ENCODE measurements around the gene PHF2. TPM values are rescaled to one million over a fixed set of nuclear protein-coding genes. Genes with fewer than 3 reads are reported as not detected.

The PHF2 gene
- total RNA-seq, 1 experiment from 2014 or later = 12.9 TPM

DNA sequence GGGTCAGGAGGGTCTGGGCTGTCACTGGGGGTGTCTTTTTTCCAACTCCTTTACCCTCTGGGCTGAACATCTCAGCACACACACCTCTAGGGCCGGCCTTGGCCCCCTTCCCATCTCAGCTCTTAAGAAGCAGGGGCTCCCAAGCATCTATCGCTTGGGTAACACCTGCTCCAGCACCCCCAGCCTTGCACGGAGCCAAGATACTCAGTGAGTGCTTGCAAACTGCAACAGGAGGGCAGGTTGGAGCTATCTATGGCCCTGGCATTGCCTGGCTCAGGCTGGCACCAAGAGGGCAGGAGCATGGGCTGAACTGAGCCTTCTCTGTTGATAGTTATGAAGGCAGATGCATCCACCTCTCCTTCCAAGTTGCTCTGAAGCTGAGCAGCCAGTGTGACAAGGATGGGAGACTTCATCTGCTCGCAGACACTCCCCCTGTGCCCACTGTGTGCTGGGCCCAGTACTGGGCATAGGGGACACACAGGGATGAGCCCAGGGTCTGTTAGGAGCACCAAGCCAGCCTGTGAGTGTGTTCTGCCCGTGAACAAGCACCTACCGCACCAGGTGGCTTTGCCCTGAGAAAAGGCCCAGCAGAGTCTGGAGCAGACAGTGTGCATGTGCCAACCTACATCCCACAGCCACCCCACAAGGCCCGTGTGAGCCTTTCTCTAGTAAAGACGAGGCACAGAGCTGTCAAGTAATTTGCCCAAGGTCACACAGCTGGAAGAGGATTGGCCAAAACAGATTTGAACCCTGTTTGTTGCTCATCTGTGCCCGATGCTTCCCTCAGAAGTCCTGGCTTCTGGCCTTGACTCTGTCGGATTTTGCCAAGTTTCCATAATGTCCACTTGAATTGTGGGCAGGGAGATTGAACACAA lies 58.2 kb downstream of the PHF2 start:
- no peak for DNase-seq (ENCODE audit: low read depth, low spot score)
- in situ Hi-C loops (cut with HindIII; ENCODE audit: low pct_unique_long_range_greater_than_20kb, low sequenced_read_pairs) = no loop called here

DNA sequence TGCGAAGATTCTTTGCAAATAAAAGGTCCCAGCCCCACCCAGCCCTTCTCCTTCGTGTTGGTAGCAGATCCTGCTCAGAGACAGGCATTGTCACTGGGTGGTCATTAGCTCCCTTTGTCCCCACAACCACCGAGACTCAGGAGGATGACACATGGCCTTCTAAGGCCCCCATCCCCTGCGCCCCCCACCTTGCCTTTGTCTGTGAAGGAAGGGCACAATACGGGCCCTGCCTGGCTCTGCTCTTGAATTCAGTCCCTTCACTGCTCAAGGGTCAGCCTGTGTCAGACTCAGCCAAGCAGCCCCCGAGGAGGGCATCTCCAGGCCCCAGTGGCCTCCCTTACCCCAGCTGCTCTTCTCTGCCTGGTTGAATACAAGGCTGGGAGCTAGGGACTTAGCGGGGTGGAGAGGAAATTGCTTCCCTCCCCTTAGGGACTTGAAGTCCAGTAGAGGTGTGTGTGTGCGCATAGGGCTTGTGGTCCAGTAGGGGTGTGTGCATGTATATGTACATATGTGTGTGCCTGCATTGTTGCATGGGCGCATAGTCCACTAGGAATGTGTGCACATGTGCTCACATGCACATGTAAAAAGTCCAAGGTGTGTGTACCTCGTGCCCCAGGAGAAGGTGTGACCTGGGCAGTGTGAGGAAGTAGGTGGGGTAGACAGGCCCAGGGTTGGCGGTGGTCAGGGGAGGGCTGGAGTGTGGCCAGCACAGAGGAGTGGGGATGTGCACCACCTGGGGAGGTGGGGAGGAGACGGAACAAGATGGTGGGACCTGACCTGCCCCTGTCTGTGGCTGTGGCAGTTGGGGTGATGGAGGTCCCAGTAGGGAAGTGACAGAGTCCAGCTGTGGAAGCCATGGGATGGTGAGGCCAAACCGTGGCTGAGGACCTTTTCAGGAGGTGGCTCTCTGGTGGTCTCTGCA lies 59.1 kb downstream of the PHF2 start:
- no peak for DNase-seq (ENCODE audit: low read depth, low spot score)
- in situ Hi-C loops (cut with HindIII; ENCODE audit: low pct_unique_long_range_greater_than_20kb, low sequenced_read_pairs) = no loop called here

DNA sequence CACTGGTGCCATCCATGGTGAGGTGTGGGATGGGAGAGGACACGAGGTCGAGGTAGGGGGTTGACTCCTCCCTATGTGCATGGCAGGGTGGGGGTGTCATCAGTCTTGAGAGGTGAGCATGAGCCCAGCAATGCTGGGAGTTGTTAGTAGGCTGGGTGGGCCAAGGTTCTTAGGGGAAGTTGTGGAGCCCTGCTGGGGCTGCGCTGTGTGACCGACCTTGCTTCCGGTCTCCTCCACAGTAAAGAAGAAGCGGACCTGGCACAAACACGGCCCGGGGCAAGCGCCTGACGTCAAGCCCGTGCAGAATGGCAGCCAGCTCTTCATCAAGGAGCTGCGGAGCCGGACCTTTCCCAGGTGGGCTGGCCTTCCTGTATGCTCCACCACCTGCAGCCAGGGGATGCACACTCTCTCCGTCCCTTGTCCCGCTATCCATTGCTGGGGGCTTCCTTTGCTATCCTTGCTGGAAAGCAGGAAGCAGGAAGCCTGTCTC lies 59.8 kb downstream of the PHF2 start:
- in situ Hi-C loops (cut with HindIII; ENCODE audit: low pct_unique_long_range_greater_than_20kb, low sequenced_read_pairs) = no loop called here
- no peak for DNase-seq (ENCODE audit: low read depth, low spot score)

DNA sequence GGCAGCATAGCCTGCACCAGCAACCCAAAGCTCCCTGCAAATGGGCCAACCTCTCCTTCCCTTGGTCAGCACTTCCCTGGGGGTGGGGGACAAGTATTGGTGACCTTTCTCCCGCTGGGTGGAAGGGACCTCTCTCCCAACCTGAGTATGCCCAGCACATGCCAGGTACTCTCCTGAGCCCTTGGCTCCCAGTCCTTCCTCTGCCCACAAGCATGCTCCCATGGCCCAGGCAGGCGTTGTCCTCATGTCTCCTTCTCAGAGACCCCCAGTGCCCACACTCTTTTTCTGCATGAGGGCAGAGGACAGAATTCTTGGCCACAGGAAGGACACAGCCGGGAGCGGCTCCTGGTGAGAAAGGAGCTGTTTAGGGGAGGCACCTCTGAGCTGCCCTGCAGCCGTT lies 60.3 kb downstream of the PHF2 start:
- in situ Hi-C loops (cut with HindIII; ENCODE audit: low pct_unique_long_range_greater_than_20kb, low sequenced_read_pairs) = no loop called here
- no peak for DNase-seq (ENCODE audit: low read depth, low spot score)

DNA sequence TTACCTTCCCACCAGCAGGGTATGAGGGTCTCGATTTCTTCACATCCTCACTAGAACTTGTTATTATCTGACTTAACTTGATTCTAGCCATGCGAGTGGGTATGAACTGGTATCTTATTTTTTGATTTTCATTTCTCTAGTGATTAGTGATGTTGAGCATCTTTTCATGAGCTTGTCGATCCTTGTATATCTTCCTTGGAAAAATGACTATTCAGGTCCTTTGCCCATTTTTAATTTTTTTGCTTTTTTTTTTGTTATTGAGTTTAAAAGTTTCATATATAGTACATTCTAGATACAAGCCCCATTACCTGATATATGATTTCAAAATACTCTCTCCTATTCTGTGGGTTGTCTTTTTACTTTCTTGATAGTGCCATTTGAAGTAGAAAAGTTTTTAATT lies 61.5 kb downstream of the PHF2 start:
- in situ Hi-C loops (cut with HindIII; ENCODE audit: low pct_unique_long_range_greater_than_20kb, low sequenced_read_pairs) = no loop called here
- DNase-seq (ENCODE audit: low read depth, low spot score) = no peak

DNA sequence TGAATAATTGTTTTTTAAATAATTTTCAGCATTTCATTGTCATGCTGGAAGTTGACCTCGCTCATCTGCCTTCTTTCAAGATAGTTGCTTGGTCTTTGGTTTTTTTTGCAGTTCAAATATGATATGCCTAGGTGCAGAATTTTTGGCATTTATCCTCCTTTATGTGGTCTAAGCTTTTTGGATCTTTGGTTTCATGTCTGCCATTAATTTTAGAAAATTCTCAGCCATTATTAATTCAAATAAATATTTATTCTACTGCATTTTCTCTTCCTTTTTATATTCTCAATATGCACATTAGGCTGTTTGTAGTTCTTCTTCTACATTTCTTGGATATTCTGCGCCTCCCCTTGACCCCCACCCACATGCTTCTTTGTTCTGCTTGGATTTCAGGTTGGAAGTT lies 63.6 kb downstream of the PHF2 start:
- DNase-seq (ENCODE audit: low read depth, low spot score) = no peak
- in situ Hi-C loops (cut with HindIII; ENCODE audit: low pct_unique_long_range_greater_than_20kb, low sequenced_read_pairs) = no loop called here

DNA sequence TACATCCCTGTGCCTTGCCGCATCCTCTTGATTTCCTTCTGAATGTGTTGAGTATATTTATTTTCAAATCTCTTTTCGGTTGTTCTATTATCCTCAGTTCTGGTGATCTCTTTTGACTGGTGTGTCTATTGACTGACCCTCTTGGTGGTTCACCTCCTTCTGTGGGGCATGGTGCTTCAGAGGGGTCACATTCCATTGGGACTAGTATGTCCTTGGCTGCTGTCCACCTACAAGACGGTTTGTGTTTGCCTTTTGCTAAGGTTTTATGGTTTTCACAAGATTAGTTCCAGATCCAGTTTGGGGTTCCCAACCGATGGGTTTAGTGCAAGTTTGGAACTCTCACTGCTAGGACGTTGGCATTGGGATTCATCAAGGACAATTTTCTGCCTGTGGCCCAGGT lies 66.6 kb downstream of the PHF2 start:
- in situ Hi-C loops (cut with HindIII; ENCODE audit: low pct_unique_long_range_greater_than_20kb, low sequenced_read_pairs) = no loop called here
- DNase-seq (ENCODE audit: low read depth, low spot score) = no peak

DNA sequence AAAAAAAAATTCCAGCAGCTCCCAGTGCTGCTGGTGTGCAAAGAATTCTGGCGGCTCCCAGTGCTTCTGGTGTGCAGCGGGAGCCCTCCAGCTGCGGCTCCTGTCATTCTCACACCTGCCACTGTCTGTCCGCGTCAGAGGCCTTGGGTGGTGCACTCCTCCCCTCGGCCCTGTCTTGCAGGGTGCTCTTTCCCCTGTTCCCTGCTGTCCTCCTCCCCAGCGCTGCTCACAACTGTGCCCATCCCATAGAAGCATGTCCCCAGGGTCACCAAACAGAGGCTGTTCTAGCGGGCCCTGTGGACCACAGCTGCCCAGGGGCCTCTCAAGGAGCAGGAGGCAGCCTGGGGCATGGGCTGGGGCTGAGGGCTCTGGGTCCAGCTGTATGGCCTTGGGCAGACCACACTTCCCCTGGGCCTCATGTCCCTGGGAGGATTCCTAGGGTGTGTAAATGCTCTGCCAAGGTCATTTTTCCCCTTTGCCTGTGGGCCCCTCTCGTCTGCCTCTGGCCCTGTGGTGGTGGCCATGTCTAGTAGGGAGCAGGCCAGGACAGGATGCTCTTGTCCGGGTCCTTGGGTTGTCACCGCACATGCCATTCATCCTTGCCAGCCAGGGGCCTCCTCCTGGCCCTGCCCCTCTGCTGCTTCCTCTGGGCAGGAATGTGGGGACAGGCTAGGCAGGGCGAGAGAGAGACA lies 68.2 kb downstream of the PHF2 start:
- no peak for DNase-seq (ENCODE audit: low read depth, low spot score)
- in situ Hi-C loops (cut with HindIII; ENCODE audit: low pct_unique_long_range_greater_than_20kb, low sequenced_read_pairs) = no loop called here

DNA sequence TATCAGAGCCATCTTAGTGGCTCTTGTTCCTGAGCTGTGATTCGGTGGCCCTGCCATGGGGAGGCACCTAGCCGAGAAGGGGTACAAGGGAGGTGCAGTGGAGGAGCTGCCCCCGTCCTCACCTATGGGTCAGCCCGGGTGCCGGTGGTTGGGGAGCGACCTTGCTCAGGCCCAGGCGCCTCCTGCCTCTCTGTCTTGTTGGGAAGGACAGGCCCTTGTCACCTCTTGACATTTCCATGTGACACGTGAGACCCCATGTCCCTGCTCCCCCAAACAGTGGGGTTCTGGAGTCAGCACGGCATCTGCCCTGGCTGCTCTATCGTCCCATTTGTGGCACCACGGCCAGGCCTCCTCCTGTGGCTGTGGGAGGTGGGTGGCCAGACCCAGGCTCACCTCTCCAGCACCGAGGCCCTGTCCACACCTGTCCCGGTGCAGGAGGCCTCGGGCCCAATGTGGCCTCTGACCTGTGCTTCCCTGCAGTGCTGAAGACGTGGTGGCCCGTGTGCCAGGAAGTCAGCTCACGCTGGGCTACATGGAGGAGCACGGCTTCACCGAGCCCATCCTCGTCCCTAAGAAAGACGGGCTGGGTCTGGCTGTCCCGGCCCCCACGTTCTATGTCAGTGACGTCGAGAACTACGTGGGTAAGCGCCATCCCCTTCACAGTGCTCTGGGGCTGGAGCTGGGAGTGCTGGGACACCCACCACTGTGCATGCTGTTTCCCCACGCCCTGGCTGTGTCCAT lies 68.9 kb downstream of the PHF2 start:
- in situ Hi-C loops (cut with HindIII; ENCODE audit: low pct_unique_long_range_greater_than_20kb, low sequenced_read_pairs) = no loop called here
- no peak for DNase-seq (ENCODE audit: low read depth, low spot score)

DNA sequence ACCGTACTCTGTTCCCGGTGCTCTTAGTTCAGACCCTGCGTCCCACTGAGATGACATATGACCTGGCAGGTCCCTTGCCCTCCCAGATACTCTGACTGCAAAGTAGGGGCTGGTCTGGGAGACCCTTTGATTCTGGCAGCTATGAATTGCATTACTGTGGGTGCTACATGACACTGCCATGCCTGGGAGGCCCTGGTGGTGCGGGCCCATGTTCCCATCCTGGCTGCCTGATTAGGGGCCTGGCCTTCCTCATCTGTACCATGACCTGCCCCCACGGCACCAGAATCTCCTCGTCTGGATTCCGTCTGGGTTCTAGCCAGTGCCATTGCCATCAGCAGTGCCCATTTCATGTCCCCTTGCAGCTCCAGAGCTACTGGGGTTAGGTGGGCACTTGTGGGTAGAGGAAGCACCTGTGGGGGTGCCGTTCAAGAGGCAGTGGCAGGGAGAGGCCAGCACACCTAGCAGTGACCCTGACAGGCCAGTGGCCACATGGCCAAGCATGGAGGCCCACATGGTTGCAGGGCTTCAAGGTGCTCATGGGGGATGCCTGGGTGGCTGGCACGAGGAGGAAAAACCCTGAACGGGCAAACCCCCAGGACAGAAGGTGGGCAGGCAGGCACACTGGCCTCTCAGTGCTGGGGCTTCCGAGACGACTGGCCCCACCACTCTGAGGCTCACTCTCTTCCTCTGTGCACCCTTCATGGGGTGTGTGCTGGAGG lies 69.7 kb downstream of the PHF2 start:
- in situ Hi-C loops (cut with HindIII; ENCODE audit: low pct_unique_long_range_greater_than_20kb, low sequenced_read_pairs) = no loop called here
- DNase-seq (ENCODE audit: low read depth, low spot score) = no peak

DNA sequence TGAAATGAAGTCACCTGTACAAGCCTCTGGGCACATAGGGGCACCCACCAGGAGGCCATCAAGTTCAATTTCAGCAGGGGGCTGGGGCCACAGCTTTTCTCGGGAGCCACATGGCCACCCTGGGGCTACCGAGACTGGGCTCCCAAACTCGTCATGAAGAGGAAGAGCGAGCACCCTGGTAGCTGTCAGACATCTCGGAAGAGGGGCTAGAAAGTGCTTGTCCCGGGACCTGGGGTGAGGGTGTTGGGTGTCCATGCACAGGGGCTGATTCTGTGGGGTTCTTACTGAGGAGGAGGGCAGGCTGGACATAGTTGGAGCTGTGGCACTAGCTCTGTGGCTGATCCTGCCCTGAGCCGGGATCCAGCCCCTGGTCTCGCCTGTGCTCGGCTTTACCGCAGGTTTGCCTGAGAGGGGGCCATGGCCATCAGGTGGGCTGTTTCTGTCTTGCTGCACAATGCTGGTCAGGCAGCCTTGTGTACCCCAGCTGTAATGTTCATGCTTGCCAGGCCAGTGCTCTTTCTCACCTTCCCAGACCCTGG lies 70.3 kb downstream of the PHF2 start:
- DNase-seq (ENCODE audit: low read depth, low spot score) = no peak
- in situ Hi-C loops (cut with HindIII; ENCODE audit: low pct_unique_long_range_greater_than_20kb, low sequenced_read_pairs) = no loop called here

DNA sequence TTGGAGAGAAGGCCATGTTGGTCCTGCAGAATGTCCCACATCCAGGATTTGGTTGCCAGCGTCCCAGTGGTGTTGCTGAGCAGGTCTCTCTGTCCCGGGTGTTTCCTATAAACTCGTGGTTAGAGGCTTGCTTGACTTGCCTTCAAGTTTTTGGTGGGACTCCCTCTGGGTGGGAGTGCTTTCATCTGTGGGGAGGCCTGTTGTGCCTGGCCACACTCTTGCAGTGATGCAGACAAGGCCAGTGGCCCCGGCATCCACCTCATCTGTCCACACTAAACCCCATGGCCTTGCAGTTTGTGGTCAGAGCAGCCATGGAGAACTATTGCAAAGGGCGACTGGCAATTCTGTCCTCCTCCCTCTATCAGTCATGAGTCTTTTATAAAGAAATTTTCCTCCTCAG lies 71.8 kb downstream of the PHF2 start:
- in situ Hi-C loops (cut with HindIII; ENCODE audit: low pct_unique_long_range_greater_than_20kb, low sequenced_read_pairs) = no loop called here
- DNase-seq (ENCODE audit: low read depth, low spot score) = no peak

DNA sequence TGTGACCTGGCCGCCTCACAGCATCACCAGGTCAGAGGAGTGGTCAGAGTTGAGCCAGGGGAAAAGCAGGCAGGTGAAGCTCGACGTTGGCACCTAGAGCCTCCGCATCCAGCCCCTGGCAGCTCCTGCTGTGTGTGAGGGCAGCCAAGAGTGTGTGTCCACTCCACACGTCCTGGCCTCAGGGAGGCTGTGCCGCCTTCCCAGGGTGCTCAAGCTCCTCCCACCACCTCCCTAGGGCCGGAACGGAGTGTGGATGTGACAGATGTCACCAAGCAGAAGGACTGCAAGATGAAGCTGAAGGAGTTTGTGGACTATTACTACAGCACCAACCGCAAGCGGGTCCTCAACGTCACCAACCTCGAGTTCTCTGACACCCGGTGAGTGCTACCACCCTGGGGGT lies 72.5 kb downstream of the PHF2 start:
- DNase-seq (ENCODE audit: low read depth, low spot score) = no peak
- in situ Hi-C loops (cut with HindIII; ENCODE audit: low pct_unique_long_range_greater_than_20kb, low sequenced_read_pairs) = no loop called here

DNA sequence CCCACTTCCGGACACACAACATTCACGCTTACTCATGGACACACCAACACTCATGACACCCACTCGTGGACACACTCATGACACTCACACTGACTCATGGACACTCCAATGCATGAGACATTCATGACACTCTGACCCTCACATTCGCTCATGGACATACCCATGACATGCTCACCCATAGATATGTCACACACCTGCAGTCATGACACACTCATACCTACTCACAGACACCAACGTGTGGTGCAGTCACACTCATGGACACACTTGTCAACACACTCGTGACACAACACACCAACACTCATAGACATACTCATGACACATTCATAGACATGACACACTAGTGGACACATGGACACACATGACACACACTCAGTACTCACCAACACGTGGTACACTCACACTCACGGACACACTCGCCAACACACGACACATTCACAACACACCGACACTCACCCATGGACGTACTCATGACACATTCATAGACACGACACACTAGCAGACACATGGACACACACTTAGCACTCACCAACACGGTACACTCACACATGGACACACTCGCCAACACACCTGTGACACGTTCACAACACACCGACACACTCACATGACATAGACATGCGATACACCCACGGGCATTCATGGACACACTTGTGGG lies 73.4 kb downstream of the PHF2 start:
- no peak for DNase-seq (ENCODE audit: low read depth, low spot score)
- in situ Hi-C loops (cut with HindIII; ENCODE audit: low pct_unique_long_range_greater_than_20kb, low sequenced_read_pairs) = no loop called here

DNA sequence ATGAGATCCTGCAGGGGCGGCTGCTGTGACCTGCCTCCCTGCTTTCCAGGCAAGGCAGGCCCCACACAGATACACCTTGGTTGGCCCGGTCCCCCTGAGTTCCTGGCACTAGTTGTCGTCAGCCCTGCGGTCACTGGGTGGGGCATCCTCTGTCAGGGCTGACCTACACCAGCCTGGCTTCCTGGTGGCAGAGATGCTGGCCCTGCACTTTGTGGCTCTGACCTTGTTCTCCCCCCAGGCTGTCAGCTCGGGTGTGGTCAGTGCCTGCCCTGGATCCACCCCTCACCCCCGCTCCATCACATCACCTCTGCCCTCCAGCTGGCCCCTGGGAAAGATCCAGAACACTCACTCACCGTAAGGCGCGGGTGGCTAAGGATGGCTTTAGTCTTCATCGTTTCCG lies 74.1 kb downstream of the PHF2 start:
- DNase-seq (ENCODE audit: low read depth, low spot score) = no peak

DNA sequence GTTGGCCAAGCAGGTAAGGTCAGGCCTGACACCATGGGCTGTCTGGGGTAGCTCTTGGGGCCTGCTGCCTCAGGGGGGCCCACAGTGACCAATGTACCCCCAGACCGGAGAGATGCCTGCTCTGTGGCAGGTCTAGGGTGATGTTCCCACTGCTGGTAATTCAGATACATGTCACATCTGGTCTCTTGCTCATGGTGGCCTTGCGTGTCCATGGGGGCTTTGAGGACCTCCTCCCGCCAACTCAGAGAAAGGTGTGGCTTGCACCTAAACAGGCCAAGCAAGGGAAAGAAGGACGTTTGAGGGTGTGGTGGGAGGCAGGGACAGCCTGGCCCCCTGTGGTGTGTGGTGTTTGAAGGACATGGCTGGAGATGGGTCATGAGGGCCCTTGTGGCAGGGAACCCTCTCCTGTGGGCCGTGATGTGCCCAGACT lies 75.2 kb downstream of the PHF2 start:
- DNase-seq (ENCODE audit: low read depth, low spot score) = no peak
- in situ Hi-C loops (cut with HindIII; ENCODE audit: low pct_unique_long_range_greater_than_20kb, low sequenced_read_pairs) = no loop called here

More for the DNA sequence above, 74.1 kb downstream of the PHF2 start:
- in situ Hi-C loops (cut with HindIII; ENCODE audit: low pct_unique_long_range_greater_than_20kb, low sequenced_read_pairs) = no loop called here

Measured in SK-MEL-5 (cell line).